GM12873 (cell line): Measurements from ENCODE around the gene ADISSP.

Experiments used
- TF ChIP-seq, protein P1 (sequence below): IDR thresholded peaks from 2 replicates; pipeline ENCODE4 v1.5.1; 2012; ENCODE audit warnings: low read depth, mild to moderate bottlenecking, moderate library complexity, low read length, control low read depth; ENCODE audit not compliant: insufficient read depth; ENCODE audit errors: missing control alignments

Gene ADISSP

GRCh38 chr20:3768342-3769130 lies 983 bp upstream of the ADISSP start:
- TF ChIP-seq, protein P1, sequence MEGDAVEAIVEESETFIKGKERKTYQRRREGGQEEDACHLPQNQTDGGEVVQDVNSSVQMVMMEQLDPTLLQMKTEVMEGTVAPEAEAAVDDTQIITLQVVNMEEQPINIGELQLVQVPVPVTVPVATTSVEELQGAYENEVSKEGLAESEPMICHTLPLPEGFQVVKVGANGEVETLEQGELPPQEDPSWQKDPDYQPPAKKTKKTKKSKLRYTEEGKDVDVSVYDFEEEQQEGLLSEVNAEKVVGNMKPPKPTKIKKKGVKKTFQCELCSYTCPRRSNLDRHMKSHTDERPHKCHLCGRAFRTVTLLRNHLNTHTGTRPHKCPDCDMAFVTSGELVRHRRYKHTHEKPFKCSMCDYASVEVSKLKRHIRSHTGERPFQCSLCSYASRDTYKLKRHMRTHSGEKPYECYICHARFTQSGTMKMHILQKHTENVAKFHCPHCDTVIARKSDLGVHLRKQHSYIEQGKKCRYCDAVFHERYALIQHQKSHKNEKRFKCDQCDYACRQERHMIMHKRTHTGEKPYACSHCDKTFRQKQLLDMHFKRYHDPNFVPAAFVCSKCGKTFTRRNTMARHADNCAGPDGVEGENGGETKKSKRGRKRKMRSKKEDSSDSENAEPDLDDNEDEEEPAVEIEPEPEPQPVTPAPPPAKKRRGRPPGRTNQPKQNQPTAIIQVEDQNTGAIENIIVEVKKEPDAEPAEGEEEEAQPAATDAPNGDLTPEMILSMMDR: peak; percentile 78

DNA sequence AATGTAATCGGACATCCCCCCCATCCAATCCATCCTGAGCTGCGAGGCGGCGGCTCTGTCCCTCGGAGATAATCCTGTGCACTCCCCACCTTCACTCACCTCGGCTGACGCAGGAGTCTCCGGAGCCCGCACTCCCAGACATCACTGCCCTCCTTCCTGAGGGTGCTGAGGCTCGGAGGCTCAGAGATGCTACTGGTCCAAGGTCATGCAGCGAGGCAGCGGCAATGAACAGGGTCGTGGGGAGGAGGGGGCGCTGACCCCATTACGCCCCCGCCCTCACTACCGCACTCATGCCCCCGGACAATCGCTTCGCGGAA lies 485 bp downstream of the ADISSP start:
- TF ChIP-seq, protein P1: no peak

DNA sequence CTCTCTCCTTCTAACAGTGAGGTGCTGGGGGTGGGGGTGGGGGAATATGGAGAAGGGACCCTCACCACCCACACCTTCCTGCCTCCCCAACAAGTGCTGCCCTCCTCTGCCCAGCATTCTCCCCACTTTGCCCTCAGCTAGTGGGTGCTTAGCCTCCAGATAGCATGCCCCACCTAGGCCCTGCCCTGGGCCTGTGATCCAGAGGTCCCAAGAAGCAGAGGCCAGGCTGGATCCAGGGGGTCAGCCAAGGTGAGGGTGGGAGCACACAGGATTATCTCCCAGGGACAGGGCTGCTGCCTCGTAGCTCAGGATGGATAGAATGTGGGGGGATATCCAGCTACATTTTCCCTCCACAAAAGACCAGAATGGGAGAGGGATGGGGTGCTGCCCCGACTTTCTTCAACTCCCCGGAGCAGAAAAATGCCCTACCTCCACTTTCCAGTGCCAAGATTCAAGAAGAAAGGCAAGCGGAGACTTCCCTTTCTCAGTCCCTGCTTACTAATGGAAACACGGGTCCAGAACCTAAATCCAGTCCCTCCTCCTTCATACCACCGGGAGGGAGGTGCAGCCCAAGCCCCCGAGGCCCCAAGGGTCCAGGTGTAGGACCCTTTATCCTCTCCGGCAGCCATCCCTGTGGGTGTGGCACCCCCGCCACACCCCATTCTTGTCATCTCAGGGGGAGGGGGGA lies 987 bp downstream of the ADISSP start:
- TF ChIP-seq, protein P1: no peak

- TF ChIP-seq, protein P1: no peak
Measured at GRCh38 chr20:3765171-3765882, 2.2 kb downstream of the ADISSP start.

- TF ChIP-seq, protein P1: no peak
Measured at GRCh38 chr20:3764659-3765058, 2.9 kb downstream of the ADISSP start.

DNA sequence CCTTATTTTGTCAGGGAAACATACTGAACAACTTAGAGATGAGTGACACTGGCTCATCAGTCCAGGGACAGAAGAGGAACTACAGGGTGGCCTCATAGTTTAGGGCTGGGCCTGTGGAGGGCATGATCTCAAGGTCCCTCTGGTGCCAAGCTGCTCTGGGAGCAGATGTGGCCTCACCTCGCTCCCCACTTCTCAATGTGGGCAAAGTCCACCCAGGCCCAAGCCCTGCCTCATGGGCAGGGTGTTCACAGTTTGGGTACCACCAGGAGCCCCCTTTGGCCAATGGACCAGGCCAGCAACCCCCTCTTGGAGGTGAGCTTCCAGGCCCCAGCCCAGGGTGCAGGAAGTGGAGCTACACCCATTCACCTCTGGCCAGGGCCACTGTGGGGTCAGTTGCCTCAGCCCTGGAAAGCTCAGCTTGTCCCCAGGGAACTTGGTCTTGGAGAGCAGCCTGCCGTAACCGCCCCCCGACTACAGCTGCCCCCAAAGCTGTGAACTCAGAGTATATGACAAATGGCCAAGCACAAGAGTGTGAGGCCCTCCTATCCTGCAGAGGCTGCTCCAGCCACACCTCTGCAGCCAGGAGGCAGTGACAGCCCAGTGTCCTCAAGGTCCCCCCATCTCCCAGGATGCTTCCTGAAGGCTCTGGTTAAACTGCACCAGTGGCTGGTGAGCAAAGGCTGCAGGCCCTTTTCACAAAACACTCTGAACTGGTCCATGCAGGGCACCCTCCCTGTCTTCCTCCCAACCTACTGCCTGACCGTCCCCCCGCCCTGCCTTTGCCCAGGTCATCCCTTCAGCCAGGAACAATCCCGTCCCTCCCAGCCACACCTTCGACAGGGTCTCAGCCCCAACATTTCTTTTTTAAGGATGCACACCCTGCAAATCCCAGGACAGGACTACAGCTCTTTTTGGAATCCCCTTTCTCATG lies 3.6 kb downstream of the ADISSP start:
- TF ChIP-seq, protein P1: no peak
